ENCODE measurements around the gene FKBP3. TPM values are rescaled to one million over a fixed set of nuclear protein-coding genes. Genes with fewer than 3 reads are reported as not detected.

Gene FKBP3
- total and polyA plus RNA-seq, 8 donors = 11.0 to 65.3 (median 17.4) TPM

GRCh38 chr14:45103806-45104205 lies 30.5 kb downstream of the FKBP3 start:
- Histone ChIP-seq H3K36me3 (peaks cover 0 to 18% (median 10%) of the 10 kb centered on the region in 3 donors), H3K4me1 (no peaks in the 10 kb centered on the region), H3K27ac (no peak overlapping the region), H3K27me3 (no peaks in the 10 kb centered on the region), H3K9me3 (no peaks in the 10 kb centered on the region), H3K4me3 (no peak overlapping the region)
- intact Hi-C loops (cut with DNase I) = no loop called here
- FAIRE-seq = no peak
- TF ChIP-seq CTCF (IDR thresholded peaks at IDR 0.05) = no peak
- no peak for DNase-seq
- ATAC-seq = no peak

GRCh38 chr14:45096218-45096617 lies 38.1 kb downstream of the FKBP3 start:
- no peak for FAIRE-seq
- peaks cover 0 to 22% (median 7%) of the 10 kb centered on the region in 3 donors for H3K36me3 ChIP-seq
- no peak for DNase-seq
- TF ChIP-seq CTCF (IDR thresholded peaks at IDR 0.05) = no peak
- WGBS, 2 donors = 86 to 87% methylated on average over 4 of the region's 4 CpGs
- H3K27me3 ChIP-seq = no peaks in the 10 kb centered on the region
- H3K27ac ChIP-seq = no peak overlapping the region
- peaks cover 0 to 12% (median 0%) of the 10 kb centered on the region in 3 donors for H3K4me1 ChIP-seq
- no peak overlapping the region for H3K4me3 ChIP-seq
- no peak for ATAC-seq
- no peaks in the 10 kb centered on the region for H3K9me3 ChIP-seq
- intact Hi-C loops (cut with DNase I) = no loop called here

- no peak for TF ChIP-seq CTCF (IDR thresholded peaks at IDR 0.05)
- 94 to 96% methylated on average over 4 of the region's 4 CpGs for WGBS, 2 donors
- Histone ChIP-seq H3K27ac (no peak overlapping the region), H3K9me3 (no peaks in the 10 kb centered on the region), H3K4me1 (peaks cover 3 to 18% (median 8%) of the 10 kb centered on the region in 3 donors), H3K27me3 (no peaks in the 10 kb centered on the region), H3K36me3 (peaks cover 0 to 19% (median 5%) of the 10 kb centered on the region in 3 donors), H3K4me3 (no peak overlapping the region)
- intact Hi-C loops (cut with DNase I) = no loop called here
- DNase-seq (no peak), ATAC-seq (no peak), FAIRE-seq (no peak)
Measured at GRCh38 chr14:45095143-45095542, 39.1 kb downstream of the FKBP3 start.

GRCh38 chr14:45094275-45094674 lies 40.0 kb downstream of the FKBP3 start:
- no peak for ATAC-seq
- no peak for TF ChIP-seq CTCF (IDR thresholded peaks at IDR 0.05)
- no peak for DNase-seq
- Histone ChIP-seq H3K27ac (no peak overlapping the region), H3K27me3 (no peaks in the 10 kb centered on the region), H3K36me3 (peaks cover 0 to 19% (median 0%) of the 10 kb centered on the region in 3 donors), H3K4me1 (peaks cover 3 to 18% (median 14%) of the 10 kb centered on the region in 3 donors), H3K4me3 (no peak overlapping the region), H3K9me3 (no peaks in the 10 kb centered on the region)
- WGBS, 2 donors = 92 to 93% methylated on average over 2 of the region's 2 CpGs
- intact Hi-C loops (cut with DNase I) = no loop called here
- no peak for FAIRE-seq

GRCh38 chr14:45091710-45092109 lies 42.6 kb downstream of the FKBP3 start:
- intact Hi-C loops (cut with DNase I) = no loop called here
- H3K27me3 ChIP-seq = no peaks in the 10 kb centered on the region
- FAIRE-seq (peak; percentile 47), DNase-seq (no peak), ATAC-seq (no peak)
- H3K36me3 ChIP-seq = peaks cover 0 to 4% (median 0%) of the 10 kb centered on the region in 3 donors
- WGBS, 2 donors = 72 to 76% methylated on average over 2 of the region's 2 CpGs
- no peak overlapping the region for H3K27ac ChIP-seq
- H3K4me1 ChIP-seq = peaks cover 10 to 24% (median 20%) of the 10 kb centered on the region in 3 donors
- H3K4me3 ChIP-seq = no peak overlapping the region
- TF ChIP-seq CTCF (IDR thresholded peaks at IDR 0.05) = no peak
- H3K9me3 ChIP-seq = no peaks in the 10 kb centered on the region

Measured in pancreas (tissue), 10 donors.